ENCODE measurements around the gene ANKRD13B. TPM values are rescaled to one million over a fixed set of nuclear protein-coding genes. Genes with fewer than 3 reads are reported as not detected.
"Not testable (repeated sequence)": the region's sequence is repeated elsewhere in the genome, so short reads cannot be mapped to it uniquely, and the experiment has no call there.

ANKRD13B gene
- total RNA-seq, 1 donor from 2014 or later: 9.4 TPM

DNA sequence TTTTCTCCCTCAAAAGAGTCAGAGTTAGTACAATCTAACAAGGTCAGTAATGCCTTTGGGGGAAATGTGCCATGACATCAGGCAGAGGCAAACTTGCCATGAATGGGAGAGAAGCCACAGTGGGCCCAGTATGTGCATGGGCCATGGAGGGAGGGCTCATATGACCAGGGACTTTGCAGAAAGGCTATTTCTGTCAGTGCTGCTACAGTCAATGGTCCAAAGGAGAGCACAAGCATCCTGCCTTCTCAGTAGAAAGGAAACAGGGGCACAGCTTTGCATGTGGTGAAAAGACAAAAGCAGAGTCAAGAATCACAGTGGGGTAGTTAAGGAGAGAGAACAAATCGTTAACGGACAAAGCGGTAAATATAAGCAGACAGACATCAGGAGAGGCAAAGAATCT, 41.0 kb downstream of the ANKRD13B start:
- Histone ChIP-seq H3K4me3 (ENCODE audit: low read length in 3 of 3) (no peak overlapping the region), H3K9me3 (ENCODE audit: control insufficient read depth in 3 of 3, low read length in 3 of 3) (no peaks in the 10 kb centered on the region), H3K9ac (ENCODE audit: low read depth in 1 of 3, low read length in 3 of 3) (peak overlapping the region in 2 of 3 donors; percentile 0 to 26), H3K36me3 (ENCODE audit: control insufficient read depth in 3 of 3, insufficient read depth in 3 of 3, low read length in 3 of 3) (peaks cover 25 to 41% (median 35%) of the 10 kb centered on the region in 3 donors), H3K27ac (ENCODE audit: low read depth, low read length) (peak overlapping the region; percentile 58), H3K27me3 (ENCODE audit: control insufficient read depth in 3 of 3, insufficient read depth in 3 of 3, low read length in 3 of 3) (no peaks in the 10 kb centered on the region), H3K4me1 (ENCODE audit: control insufficient read depth in 3 of 3, insufficient read depth in 3 of 3, low read length in 3 of 3) (peaks cover 41 to 52% (median 45%) of the 10 kb centered on the region in 3 donors)

- H3K4me1 ChIP-seq (ENCODE audit: control insufficient read depth in 3 of 3, insufficient read depth in 3 of 3, low read length in 3 of 3): peaks cover 54 to 60% (median 59%) of the 10 kb centered on the region in 3 donors
- H3K4me3 ChIP-seq (ENCODE audit: low read length in 3 of 3): peak overlapping the region; percentile 39 to 65 (median 64)
- H3K27me3 ChIP-seq (ENCODE audit: control insufficient read depth in 3 of 3, insufficient read depth in 3 of 3, low read length in 3 of 3): no peaks in the 10 kb centered on the region
- H3K9ac ChIP-seq (ENCODE audit: low read depth in 1 of 3, low read length in 3 of 3): peak overlapping the region; percentile 69 to 83 (median 75)
- peaks cover 6 to 13% (median 9%) of the 10 kb centered on the region in 3 donors for H3K36me3 ChIP-seq (ENCODE audit: control insufficient read depth in 3 of 3, insufficient read depth in 3 of 3, low read length in 3 of 3)
- peak overlapping the region; percentile 95 for H3K27ac ChIP-seq (ENCODE audit: low read depth, low read length)
- no peaks in the 10 kb centered on the region for H3K9me3 ChIP-seq (ENCODE audit: control insufficient read depth in 3 of 3, low read length in 3 of 3)
These were observed 47.5 kb downstream of the ANKRD13B start for GRCh38 chr17:29640413-29640812.

DNA sequence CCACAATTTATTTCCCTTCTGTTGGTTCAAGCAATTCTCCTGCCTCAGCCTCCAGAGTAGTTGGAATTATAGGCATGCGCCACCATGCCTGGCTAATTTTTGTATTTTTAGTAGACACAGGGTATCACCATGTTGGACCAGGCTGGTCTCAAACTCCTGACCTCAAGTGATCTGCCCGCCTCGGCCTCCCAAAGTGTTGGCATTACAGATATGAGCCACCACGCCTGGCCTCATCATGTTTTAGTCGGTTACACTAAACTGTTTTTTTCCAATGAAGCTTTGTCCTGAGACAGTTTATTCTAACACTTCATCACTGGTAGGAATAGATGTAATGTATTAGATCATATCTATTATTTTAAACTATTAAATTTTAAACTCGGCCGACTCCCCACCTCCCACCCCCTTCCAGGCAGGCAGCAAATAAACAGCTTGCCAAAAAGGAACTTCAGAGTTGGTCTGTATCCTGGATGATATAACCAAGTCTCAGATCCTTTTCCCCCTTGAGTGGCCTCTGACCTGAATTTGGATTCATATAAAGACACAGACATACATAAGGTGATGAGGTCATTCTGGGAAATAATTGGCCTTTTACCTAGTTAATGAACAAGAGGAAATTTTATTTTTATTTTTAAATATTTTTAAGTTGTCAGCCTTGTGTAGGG, 48.2 kb downstream of the ANKRD13B start:
- peaks cover 61 to 67% (median 64%) of the 10 kb centered on the region in 3 donors for H3K4me1 ChIP-seq (ENCODE audit: control insufficient read depth in 3 of 3, insufficient read depth in 3 of 3, low read length in 3 of 3)
- peak overlapping the region; percentile 16 to 64 (median 39) for H3K4me3 ChIP-seq (ENCODE audit: low read length in 3 of 3)
- no peaks in the 10 kb centered on the region for H3K9me3 ChIP-seq (ENCODE audit: control insufficient read depth in 3 of 3, low read length in 3 of 3)
- H3K27ac ChIP-seq (ENCODE audit: low read depth, low read length): peak overlapping the region; percentile 95
- no peaks in the 10 kb centered on the region for H3K27me3 ChIP-seq (ENCODE audit: control insufficient read depth in 3 of 3, insufficient read depth in 3 of 3, low read length in 3 of 3)
- peak overlapping the region; percentile 69 to 83 (median 83) for H3K9ac ChIP-seq (ENCODE audit: low read depth in 1 of 3, low read length in 3 of 3)
- H3K36me3 ChIP-seq (ENCODE audit: control insufficient read depth in 3 of 3, insufficient read depth in 3 of 3, low read length in 3 of 3): peaks cover 5 to 7% (median 6%) of the 10 kb centered on the region in 3 donors

DNA sequence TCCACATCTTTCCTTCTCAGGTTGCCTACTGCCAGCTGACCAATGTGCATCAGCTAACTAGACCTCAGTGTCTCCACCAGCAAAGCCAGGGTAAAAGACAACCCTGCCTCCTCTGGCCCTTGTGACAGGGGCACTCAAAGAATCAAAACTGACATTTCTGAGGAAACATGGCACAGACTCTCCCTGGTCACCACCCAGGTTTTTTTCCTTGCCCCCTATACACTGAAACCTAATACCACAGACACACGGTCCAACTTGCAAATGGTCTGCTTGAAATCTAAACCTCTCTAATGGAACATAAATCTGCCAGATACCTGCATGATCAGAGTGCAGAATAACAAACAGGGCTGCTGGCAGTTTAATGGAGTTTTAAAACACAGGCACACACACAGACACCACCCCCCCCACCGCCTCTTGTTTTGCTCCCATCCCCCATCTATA, 49.3 kb downstream of the ANKRD13B start:
- Histone ChIP-seq H3K36me3 (ENCODE audit: control insufficient read depth in 3 of 3, insufficient read depth in 3 of 3, low read length in 3 of 3) (no peaks in the 10 kb centered on the region), H3K27ac (ENCODE audit: low read depth, low read length) (peak overlapping the region; percentile 95), H3K9me3 (ENCODE audit: control insufficient read depth in 3 of 3, low read length in 3 of 3) (no peaks in the 10 kb centered on the region), H3K27me3 (ENCODE audit: control insufficient read depth in 3 of 3, insufficient read depth in 3 of 3, low read length in 3 of 3) (no peaks in the 10 kb centered on the region), H3K4me1 (ENCODE audit: control insufficient read depth in 3 of 3, insufficient read depth in 3 of 3, low read length in 3 of 3) (peaks cover 62 to 69% (median 65%) of the 10 kb centered on the region in 3 donors), H3K4me3 (ENCODE audit: low read length in 3 of 3) (peak overlapping the region in 2 of 3 donors; percentile 16 to 46), H3K9ac (ENCODE audit: low read depth in 1 of 3, low read length in 3 of 3) (peak overlapping the region; percentile 69 to 83 (median 73))

GRCh38 chr17:29643817-29644160, 50.9 kb downstream of the ANKRD13B start:
- Histone ChIP-seq H3K36me3 (ENCODE audit: control insufficient read depth in 3 of 3, insufficient read depth in 3 of 3, low read length in 3 of 3) (peaks cover 4 to 5% (median 4%) of the 10 kb centered on the region in 3 donors), H3K9ac (ENCODE audit: low read depth in 1 of 3, low read length in 3 of 3) (peak overlapping the region in 1 of 3 donors; percentile 1), H3K27ac (ENCODE audit: low read depth, low read length) (peak overlapping the region; percentile 95), H3K27me3 (ENCODE audit: control insufficient read depth in 3 of 3, insufficient read depth in 3 of 3, low read length in 3 of 3) (no peaks in the 10 kb centered on the region), H3K4me3 (ENCODE audit: low read length in 3 of 3) (no peak overlapping the region), H3K4me1 (ENCODE audit: control insufficient read depth in 3 of 3, insufficient read depth in 3 of 3, low read length in 3 of 3) (peaks cover 59 to 62% (median 61%) of the 10 kb centered on the region in 3 donors), H3K9me3 (ENCODE audit: control insufficient read depth in 3 of 3, low read length in 3 of 3) (no peaks in the 10 kb centered on the region)

DNA sequence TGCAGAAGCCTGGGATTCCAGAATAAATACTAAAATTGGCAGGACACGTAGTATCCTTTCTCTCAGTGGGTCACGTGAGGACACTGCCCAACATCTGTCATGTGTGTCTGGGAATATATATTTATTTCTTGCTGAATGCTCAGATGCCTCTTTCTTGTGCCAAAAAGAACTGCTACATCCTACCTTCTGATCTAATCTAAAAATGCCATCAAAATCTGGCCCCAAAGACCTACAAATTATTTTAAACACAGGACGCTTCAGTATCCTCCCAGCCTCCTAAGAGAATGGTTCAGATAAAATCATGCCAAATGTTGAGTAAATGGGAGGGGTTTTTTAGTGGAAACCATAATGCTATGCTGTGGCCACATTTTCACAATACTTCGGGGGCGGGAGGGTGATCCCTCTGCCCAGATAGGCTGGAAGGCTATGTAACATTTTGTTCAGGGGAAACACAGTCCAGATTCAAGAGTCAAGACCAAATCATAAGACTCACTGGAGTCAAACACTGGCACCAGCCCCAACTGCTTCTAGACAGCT, 52.7 kb downstream of the ANKRD13B start:
- Histone ChIP-seq H3K27ac (ENCODE audit: low read depth, low read length) (peak overlapping the region; percentile 72), H3K27me3 (ENCODE audit: control insufficient read depth in 3 of 3, insufficient read depth in 3 of 3, low read length in 3 of 3) (no peaks in the 10 kb centered on the region), H3K9me3 (ENCODE audit: control insufficient read depth in 3 of 3, low read length in 3 of 3) (no peaks in the 10 kb centered on the region), H3K4me1 (ENCODE audit: control insufficient read depth in 3 of 3, insufficient read depth in 3 of 3, low read length in 3 of 3) (peaks cover 46 to 50% (median 47%) of the 10 kb centered on the region in 3 donors), H3K9ac (ENCODE audit: low read depth in 1 of 3, low read length in 3 of 3) (no peak overlapping the region), H3K4me3 (ENCODE audit: low read length in 3 of 3) (peak overlapping the region in 2 of 3 donors; percentile 14 to 27), H3K36me3 (ENCODE audit: control insufficient read depth in 3 of 3, insufficient read depth in 3 of 3, low read length in 3 of 3) (peaks cover 6 to 10% (median 10%) of the 10 kb centered on the region in 3 donors)

DNA sequence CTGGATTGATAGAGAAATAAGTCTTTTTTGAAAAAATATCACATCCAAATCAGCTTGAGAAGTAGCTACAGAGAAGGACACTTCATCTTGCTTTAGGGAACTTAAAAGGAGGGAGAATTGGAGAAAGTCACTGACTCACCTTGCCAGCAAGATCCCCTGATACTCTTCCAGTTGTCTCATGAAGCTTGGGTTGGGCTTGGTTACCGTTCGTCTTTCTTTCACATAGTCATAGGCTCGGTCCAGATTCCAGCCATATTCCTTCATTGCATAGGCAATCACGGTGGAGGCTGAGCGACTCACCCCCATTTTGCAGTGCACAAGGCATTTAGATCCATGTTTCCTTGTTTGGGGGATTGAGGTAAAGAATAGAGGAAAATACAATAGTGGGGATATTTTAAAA, 55.1 kb downstream of the ANKRD13B start:
- no peak overlapping the region for H3K4me3 ChIP-seq (ENCODE audit: low read length in 3 of 3)
- H3K27ac ChIP-seq (ENCODE audit: low read depth, low read length): peak overlapping the region; percentile 39
- no peaks in the 10 kb centered on the region for H3K9me3 ChIP-seq (ENCODE audit: control insufficient read depth in 3 of 3, low read length in 3 of 3)
- H3K36me3 ChIP-seq (ENCODE audit: control insufficient read depth in 3 of 3, insufficient read depth in 3 of 3, low read length in 3 of 3): peaks cover 6 to 13% (median 11%) of the 10 kb centered on the region in 3 donors
- no peaks in the 10 kb centered on the region for H3K27me3 ChIP-seq (ENCODE audit: control insufficient read depth in 3 of 3, insufficient read depth in 3 of 3, low read length in 3 of 3)
- no peak overlapping the region for H3K9ac ChIP-seq (ENCODE audit: low read depth in 1 of 3, low read length in 3 of 3)
- H3K4me1 ChIP-seq (ENCODE audit: control insufficient read depth in 3 of 3, insufficient read depth in 3 of 3, low read length in 3 of 3): peaks cover 25 to 32% (median 25%) of the 10 kb centered on the region in 3 donors

GRCh38 chr17:29649359-29649758, 56.4 kb downstream of the ANKRD13B start:
- no peak overlapping the region for H3K4me3 ChIP-seq (ENCODE audit: low read length in 3 of 3)
- H3K27ac ChIP-seq (ENCODE audit: low read depth, low read length): peak overlapping the region; percentile 46
- peaks cover 6 to 16% (median 13%) of the 10 kb centered on the region in 3 donors for H3K36me3 ChIP-seq (ENCODE audit: control insufficient read depth in 3 of 3, insufficient read depth in 3 of 3, low read length in 3 of 3)
- H3K9ac ChIP-seq (ENCODE audit: low read depth in 1 of 3, low read length in 3 of 3): no peak overlapping the region
- no peaks in the 10 kb centered on the region for H3K27me3 ChIP-seq (ENCODE audit: control insufficient read depth in 3 of 3, insufficient read depth in 3 of 3, low read length in 3 of 3)
- H3K9me3 ChIP-seq (ENCODE audit: control insufficient read depth in 3 of 3, low read length in 3 of 3): no peaks in the 10 kb centered on the region
- peaks cover 16 to 19% (median 18%) of the 10 kb centered on the region in 3 donors for H3K4me1 ChIP-seq (ENCODE audit: control insufficient read depth in 3 of 3, insufficient read depth in 3 of 3, low read length in 3 of 3)

DNA sequence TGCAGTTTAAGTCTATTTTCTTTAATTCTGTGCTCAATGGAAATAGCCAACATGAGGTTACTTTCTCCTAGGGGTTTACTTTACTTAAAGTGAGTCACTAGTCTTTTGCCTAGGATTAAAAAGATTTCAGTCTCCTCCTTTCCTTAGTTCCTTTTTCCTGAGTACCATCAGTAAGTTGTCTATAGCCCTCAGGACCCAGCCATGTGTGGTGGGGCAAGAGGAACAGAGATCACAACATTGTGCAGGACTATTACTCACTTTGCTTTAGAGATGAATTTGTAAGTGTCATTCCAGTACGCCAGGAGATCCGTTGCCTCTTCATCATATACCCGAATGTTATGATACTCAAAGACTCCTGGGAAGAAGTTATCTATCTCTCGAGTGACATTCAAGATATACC, 57.5 kb downstream of the ANKRD13B start:
- Histone ChIP-seq H3K4me1 (ENCODE audit: control insufficient read depth in 3 of 3, insufficient read depth in 3 of 3, low read length in 3 of 3) (peaks cover 9 to 11% (median 11%) of the 10 kb centered on the region in 3 donors), H3K4me3 (ENCODE audit: low read length in 3 of 3) (no peak overlapping the region), H3K9ac (ENCODE audit: low read depth in 1 of 3, low read length in 3 of 3) (no peak overlapping the region), H3K9me3 (ENCODE audit: control insufficient read depth in 3 of 3, low read length in 3 of 3) (no peaks in the 10 kb centered on the region), H3K36me3 (ENCODE audit: control insufficient read depth in 3 of 3, insufficient read depth in 3 of 3, low read length in 3 of 3) (peaks cover 6 to 21% (median 17%) of the 10 kb centered on the region in 3 donors), H3K27ac (ENCODE audit: low read depth, low read length) (peak overlapping the region; percentile 19), H3K27me3 (ENCODE audit: control insufficient read depth in 3 of 3, insufficient read depth in 3 of 3, low read length in 3 of 3) (no peaks in the 10 kb centered on the region)

DNA sequence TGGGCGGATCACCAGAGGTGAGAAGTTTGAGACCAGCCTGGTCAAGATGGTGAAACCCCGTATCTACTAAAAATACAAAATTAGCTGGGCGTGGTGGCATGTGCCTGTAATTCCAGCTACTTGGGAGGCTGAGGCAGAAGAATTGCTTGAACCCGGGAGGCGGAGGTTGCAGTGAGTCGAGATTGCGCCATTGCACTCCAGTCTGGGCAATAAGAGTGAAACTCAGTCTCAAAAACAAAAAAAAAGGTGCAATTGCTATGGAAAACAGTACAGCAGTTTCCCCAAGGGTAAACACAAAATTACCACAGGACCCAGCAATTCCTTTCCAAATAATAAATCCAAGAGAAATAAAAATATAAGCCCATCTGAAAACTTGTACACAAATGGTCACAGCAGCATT, 59.0 kb downstream of the ANKRD13B start:
- Histone ChIP-seq H3K27ac (ENCODE audit: low read depth, low read length) (peak overlapping the region; percentile 8), H3K36me3 (ENCODE audit: control insufficient read depth in 3 of 3, insufficient read depth in 3 of 3, low read length in 3 of 3) (peaks cover 10 to 27% (median 23%) of the 10 kb centered on the region in 3 donors)
- H3K9me3 ChIP-seq (ENCODE audit: control insufficient read depth in 3 of 3, low read length in 3 of 3); H3K9ac ChIP-seq (ENCODE audit: low read depth in 1 of 3, low read length in 3 of 3); H3K27me3 ChIP-seq (ENCODE audit: control insufficient read depth in 3 of 3, insufficient read depth in 3 of 3, low read length in 3 of 3); H3K4me3 ChIP-seq (ENCODE audit: low read length in 3 of 3); H3K4me1 ChIP-seq (ENCODE audit: control insufficient read depth in 3 of 3, insufficient read depth in 3 of 3, low read length in 3 of 3): not testable (repeated sequence)
